Nephron (organoid): ENCODE measurements around the gene TP53I3.
A peak's percentile ranks its signal among the peaks of the same experiment; 100 is the strongest.
"Not testable (repeated sequence)": the region's sequence is repeated elsewhere in the genome, so short reads cannot be mapped to it uniquely, and the experiment has no call there.

Source experiments
- H3K27ac Mint-ChIP-seq, 3 experiments: 2 replicates each; pipeline ENCODE4 v1.8.0; 2020; ENCODE audit warnings: mixed read lengths in 3 of 3, mild to moderate bottlenecking in 2 of 3, moderate library complexity in 1 of 3
- H3K27me3 Mint-ChIP-seq: 2 replicates; pipeline ENCODE4 v1.8.0; 2021; ENCODE audit warnings: low read depth, mild to moderate bottlenecking, moderate library complexity, mixed read lengths
- H3K36me3 Mint-ChIP-seq: 2 replicates; pipeline ENCODE4 v1.8.0; 2020; ENCODE audit warnings: low read depth, mixed read lengths
- H3K4me1 Mint-ChIP-seq: 2 replicates; pipeline ENCODE4 v1.8.0; 2020; ENCODE audit warnings: mixed read lengths
- H3K4me3 Mint-ChIP-seq, 3 experiments: 2 replicates each; pipeline ENCODE4 v1.8.0; 2020; ENCODE audit warnings: mild to moderate bottlenecking in 3 of 3, mixed read lengths in 3 of 3, moderate library complexity in 2 of 3
- H3K9me3 Mint-ChIP-seq: 2 replicates; pipeline ENCODE4 v1.8.0; 2020; ENCODE audit warnings: mixed read lengths
- TF ChIP-seq, protein P1 (sequence below), 3 experiments: fragments of 200-600 bp; sonication (generic); IDR thresholded peaks; one replicate each; pipeline ENCODE4 v1.5.0; 2021; ENCODE audit warnings: antibody characterized with exemption in 3 of 3; ENCODE audit not compliant: unreplicated experiment in 3 of 3

Gene TP53I3

DNA sequence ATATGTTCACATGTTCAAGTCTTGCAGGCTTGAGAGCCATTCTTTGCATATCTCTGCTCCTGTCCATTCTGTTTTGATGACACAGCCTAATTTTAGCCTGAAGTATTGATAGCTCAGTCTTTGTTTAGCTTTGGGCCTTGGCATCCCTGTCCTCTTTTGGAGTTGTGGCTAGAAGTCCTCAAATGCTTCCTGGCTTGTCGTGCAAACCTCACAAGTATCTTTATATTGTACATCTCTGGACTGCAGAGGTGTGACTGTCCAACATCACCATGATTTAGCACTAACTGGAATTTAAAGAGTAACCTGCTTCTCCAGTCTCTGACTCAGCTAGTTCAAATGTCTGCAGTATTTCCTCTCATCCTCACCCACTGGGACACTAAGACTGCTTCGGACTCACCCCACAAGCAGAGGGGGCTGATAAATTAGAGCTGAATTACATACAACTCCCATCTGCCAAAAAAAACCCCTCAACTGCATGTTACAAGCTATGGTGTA is 26.8 kb upstream of the TP53I3 start:
- Mint-ChIP-seq H3K27me3 (no peaks in the 10 kb centered on the region), H3K36me3 (peaks cover 37% of the 10 kb centered on the region), H3K27ac (peak overlapping the region; percentile 17 to 75 (median 71)), H3K9me3 (peaks cover 37% of the 10 kb centered on the region), H3K4me1 (peaks cover 16% of the 10 kb centered on the region), H3K4me3 (no peak overlapping the region)
- TF ChIP-seq, protein P1, sequence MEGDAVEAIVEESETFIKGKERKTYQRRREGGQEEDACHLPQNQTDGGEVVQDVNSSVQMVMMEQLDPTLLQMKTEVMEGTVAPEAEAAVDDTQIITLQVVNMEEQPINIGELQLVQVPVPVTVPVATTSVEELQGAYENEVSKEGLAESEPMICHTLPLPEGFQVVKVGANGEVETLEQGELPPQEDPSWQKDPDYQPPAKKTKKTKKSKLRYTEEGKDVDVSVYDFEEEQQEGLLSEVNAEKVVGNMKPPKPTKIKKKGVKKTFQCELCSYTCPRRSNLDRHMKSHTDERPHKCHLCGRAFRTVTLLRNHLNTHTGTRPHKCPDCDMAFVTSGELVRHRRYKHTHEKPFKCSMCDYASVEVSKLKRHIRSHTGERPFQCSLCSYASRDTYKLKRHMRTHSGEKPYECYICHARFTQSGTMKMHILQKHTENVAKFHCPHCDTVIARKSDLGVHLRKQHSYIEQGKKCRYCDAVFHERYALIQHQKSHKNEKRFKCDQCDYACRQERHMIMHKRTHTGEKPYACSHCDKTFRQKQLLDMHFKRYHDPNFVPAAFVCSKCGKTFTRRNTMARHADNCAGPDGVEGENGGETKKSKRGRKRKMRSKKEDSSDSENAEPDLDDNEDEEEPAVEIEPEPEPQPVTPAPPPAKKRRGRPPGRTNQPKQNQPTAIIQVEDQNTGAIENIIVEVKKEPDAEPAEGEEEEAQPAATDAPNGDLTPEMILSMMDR (IDR thresholded peaks at IDR 0.05; ENCODE audit: unreplicated experiment in 3 of 3) = no peak

DNA sequence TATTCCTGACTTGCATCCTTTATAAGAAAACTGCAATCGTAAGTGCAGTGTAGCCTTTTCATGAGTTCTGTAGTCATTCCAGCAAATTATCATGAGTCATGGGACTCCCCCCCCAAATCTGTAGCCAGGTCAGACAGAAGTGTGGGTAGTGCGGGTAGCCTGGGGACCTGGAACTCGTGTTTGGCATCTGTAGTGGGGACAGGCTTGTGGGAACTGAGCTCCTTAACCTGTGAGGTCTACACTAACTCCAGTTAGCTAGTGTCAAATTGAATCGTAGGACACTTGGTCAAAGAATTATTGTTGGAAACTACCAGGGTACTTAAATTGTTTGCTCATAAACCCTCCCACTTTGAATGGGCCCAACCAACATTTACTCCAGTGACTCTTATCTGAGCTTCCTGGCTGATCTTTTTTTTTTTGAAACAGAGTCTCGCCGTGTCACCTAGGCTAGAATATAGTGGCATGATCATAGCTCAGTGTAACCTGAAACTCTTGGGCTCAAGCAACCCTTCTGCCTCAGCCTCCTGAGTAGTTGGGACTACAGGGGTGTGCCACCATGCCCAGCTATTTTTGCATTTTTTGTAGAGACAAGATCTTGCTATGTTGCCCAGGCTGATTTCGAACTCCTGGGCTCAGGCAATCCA is 26.1 kb upstream of the TP53I3 start:
- Mint-ChIP-seq H3K27me3 (no peaks in the 10 kb centered on the region), H3K36me3 (peaks cover 36% of the 10 kb centered on the region), H3K4me1 (peaks cover 16% of the 10 kb centered on the region), H3K27ac (peak overlapping the region in 2 of 3 experiments; percentile 30 to 71), H3K4me3 (no peak overlapping the region), H3K9me3 (peaks cover 41% of the 10 kb centered on the region)
- TF ChIP-seq, protein P1 (IDR thresholded peaks at IDR 0.05; ENCODE audit: unreplicated experiment in 3 of 3) = no peak

DNA sequence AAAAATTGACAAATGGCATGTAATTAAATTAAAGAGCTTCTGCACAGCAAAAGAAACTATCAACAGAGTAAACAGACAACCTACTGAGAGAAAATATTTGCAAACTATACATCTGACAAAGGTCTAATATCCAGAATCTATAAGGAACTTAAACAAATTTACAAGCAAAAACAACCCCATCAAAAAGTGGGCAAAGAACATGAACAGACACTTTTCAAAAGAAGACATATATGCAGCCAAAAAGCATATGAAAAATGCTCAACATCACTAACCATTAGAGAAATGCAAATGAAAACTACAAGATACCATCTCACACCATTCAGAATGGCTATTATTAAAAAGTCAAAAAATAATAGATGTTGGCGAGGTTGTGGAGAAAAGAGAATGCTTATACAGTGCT is 24.8 kb upstream of the TP53I3 start:
- H3K9me3 Mint-ChIP-seq = peaks cover 44% of the 10 kb centered on the region
- not testable (repeated sequence) for H3K27ac Mint-ChIP-seq, H3K27me3 Mint-ChIP-seq, H3K4me3 Mint-ChIP-seq
- peaks cover 37% of the 10 kb centered on the region for H3K36me3 Mint-ChIP-seq
- peaks cover 16% of the 10 kb centered on the region for H3K4me1 Mint-ChIP-seq

DNA sequence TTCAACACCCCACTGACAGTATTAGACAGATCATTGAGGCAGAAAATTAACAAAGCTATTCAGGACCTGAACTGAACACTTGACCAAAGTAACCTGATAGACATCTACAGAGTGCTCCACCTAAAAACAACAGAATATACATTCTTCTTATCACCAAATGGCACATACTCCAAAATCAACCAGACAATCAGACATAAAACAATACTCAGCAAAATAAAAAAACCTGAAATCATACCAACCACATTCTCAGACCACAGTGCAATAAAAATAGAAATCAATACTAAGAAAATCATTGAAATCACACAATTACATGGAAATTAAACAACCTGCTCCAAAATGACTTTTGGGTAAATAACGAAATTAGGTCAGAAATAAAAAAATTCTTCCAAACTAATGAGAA is 22.7 kb upstream of the TP53I3 start:
- Mint-ChIP-seq H3K27ac (no peak overlapping the region), H3K27me3 (no peaks in the 10 kb centered on the region), H3K4me3 (no peak overlapping the region), H3K9me3 (peaks cover 44% of the 10 kb centered on the region), H3K4me1 (peaks cover 10% of the 10 kb centered on the region), H3K36me3 (peaks cover 36% of the 10 kb centered on the region)
- TF ChIP-seq, protein P1 (IDR thresholded peaks at IDR 0.05; ENCODE audit: unreplicated experiment in 3 of 3) = no peak

DNA sequence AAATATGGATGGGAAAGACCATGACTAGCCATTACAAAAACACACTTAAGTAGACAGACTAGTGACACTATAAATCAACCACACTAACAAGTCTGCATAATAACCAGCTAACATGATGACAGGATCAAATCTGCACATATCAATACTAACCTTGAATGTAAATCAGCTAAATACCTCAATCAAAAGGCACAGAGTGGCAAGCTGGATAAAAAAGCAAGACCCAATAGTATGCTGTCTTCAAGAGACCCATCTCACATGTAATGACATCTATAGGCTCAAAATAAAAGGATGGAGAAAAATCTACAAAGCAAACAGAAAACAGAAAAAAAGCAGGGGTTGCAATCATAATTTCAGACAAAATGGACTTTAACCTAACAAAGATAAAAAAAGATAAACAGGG is 22.2 kb upstream of the TP53I3 start:
- TF ChIP-seq, protein P1 (IDR thresholded peaks at IDR 0.05; ENCODE audit: unreplicated experiment in 3 of 3) = no peak
- no peak overlapping the region for H3K4me3 Mint-ChIP-seq
- H3K36me3 Mint-ChIP-seq = peaks cover 40% of the 10 kb centered on the region
- H3K9me3 Mint-ChIP-seq = peaks cover 44% of the 10 kb centered on the region
- no peaks in the 10 kb centered on the region for H3K27me3 Mint-ChIP-seq
- H3K4me1 Mint-ChIP-seq = peaks cover 9% of the 10 kb centered on the region
- H3K27ac Mint-ChIP-seq = no peak overlapping the region

DNA sequence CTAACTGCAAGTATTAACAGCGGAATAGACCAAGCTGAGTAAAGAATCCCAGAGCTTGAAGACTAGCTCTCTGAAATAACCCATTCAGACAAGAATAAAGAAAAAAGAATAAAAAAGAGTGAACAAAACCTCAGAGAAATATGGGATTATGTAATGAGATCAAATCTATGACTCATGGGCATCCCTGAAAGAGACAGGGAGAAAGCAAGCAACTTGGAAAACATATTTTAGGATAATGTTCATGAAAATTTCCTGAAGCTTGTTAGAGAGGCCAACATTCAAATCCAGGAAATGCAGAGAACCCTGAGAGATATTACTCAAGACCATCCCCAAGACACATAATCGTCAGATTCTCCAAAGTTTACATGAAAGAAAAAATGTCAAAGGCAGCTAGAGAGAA is 21.2 kb upstream of the TP53I3 start:
- H3K9me3 Mint-ChIP-seq = peaks cover 41% of the 10 kb centered on the region
- TF ChIP-seq, protein P1 (IDR thresholded peaks at IDR 0.05; ENCODE audit: unreplicated experiment in 3 of 3) = no peak
- H3K27ac Mint-ChIP-seq = no peak overlapping the region
- peaks cover 40% of the 10 kb centered on the region for H3K36me3 Mint-ChIP-seq
- H3K4me1 Mint-ChIP-seq = no peaks in the 10 kb centered on the region
- no peaks in the 10 kb centered on the region for H3K27me3 Mint-ChIP-seq
- no peak overlapping the region for H3K4me3 Mint-ChIP-seq
